Urinary bladder (tissue), 4 donors: ENCODE data around the gene PDSS1. TPM values are rescaled to one million over a fixed set of nuclear protein-coding genes. Genes with fewer than 3 reads are reported as not detected.
"Not testable (repeated sequence)": the region's sequence is repeated elsewhere in the genome, so short reads cannot be mapped to it uniquely, and the experiment has no call there.

Source experiments
- DNase-seq: peaks from one replicate; pipeline ENCODE4 v3.0.0-alpha.2; 2015; ENCODE audit errors: extremely low spot score
- H3K27ac ChIP-seq: one replicate; pipeline ENCODE4 v1.5.1; 2013; ENCODE audit warnings: low read depth, mild to moderate bottlenecking, moderate library complexity
- H3K36me3 ChIP-seq: one replicate; pipeline ENCODE4 v1.6.1; 2013; ENCODE audit warnings: mild to moderate bottlenecking, moderate library complexity; ENCODE audit not compliant: insufficient read depth
- H3K4me1 ChIP-seq: one replicate; pipeline ENCODE4 v1.6.1; 2013; ENCODE audit warnings: mild to moderate bottlenecking, moderate library complexity; ENCODE audit not compliant: insufficient read depth
- H3K4me3 ChIP-seq: one replicate; pipeline ENCODE4 v1.5.1; 2013; ENCODE audit warnings: low read depth, low read length
- WGBS: extraction: QIAGEN DNeasy Blood & Tissue Kit; methylation state at CpG from one replicate; pipeline ENCODE4 v1.1.7; 2013; 5-methylcytosine and 5-hydroxymethylcytosine counted together
- polyA plus RNA-seq: library from polyadenylated mRNA; stranded (reverse); fragments of 200-250 nt; gene quantifications from one replicate; pipeline ENCODE4 v1.2.3, GENCODE V29; 2013
- small RNA-seq: library from RNA; depleted of rRNA; stranded (forward); fragments of <200 nt; gene quantifications from one replicate; pipeline ENCODE3, GENCODE V24; 2014
- total RNA-seq: library from RNA; depleted of rRNA; stranded (reverse); fragments of >200 nt; gene quantifications from one replicate; pipeline ENCODE4 v1.2.3, GENCODE V29; 2014
- donor health status: healthy with polysubstance abuse.
- donor health status: healthy.

The PDSS1 gene
- total and polyA plus RNA-seq, 2 donors: 4.4 to 10.3 TPM

- 95% methylated on average over 2 of the region's 2 CpGs for WGBS
- no peak overlapping the region for H3K4me3 ChIP-seq
- no peaks in the 10 kb centered on the region for H3K36me3 ChIP-seq
- no peak overlapping the region for H3K27ac ChIP-seq
- DNase-seq: no peak
- H3K4me1 ChIP-seq: no peaks in the 10 kb centered on the region
These were observed 80.2 kb downstream of the PDSS1 start for GRCh38 chr10:26777686-26778085.

GRCh38 chr10:26779176-26779860 lies 81.8 kb downstream of the PDSS1 start:
- Histone ChIP-seq H3K4me1 (no peaks in the 10 kb centered on the region), H3K4me3 (no peak overlapping the region), H3K27ac (no peak overlapping the region), H3K36me3 (no peaks in the 10 kb centered on the region)
- no peak for DNase-seq
- 80% methylated on average over 4 of the region's 4 CpGs for WGBS

- DNase-seq: no peak
- H3K36me3 ChIP-seq: no peaks in the 10 kb centered on the region
- H3K4me1 ChIP-seq: no peaks in the 10 kb centered on the region
- no peak overlapping the region for H3K4me3 ChIP-seq
- WGBS: 97% methylated on average over 8 of the region's 8 CpGs
- H3K27ac ChIP-seq: no peak overlapping the region
These were observed 82.7 kb downstream of the PDSS1 start for GRCh38 chr10:26780106-26780792.

GRCh38 chr10:26780793-26781601 lies 83.5 kb downstream of the PDSS1 start:
- 79% methylated on average over 4 of the region's 4 CpGs for WGBS
- no peak for DNase-seq
- Histone ChIP-seq H3K4me1 (no peaks in the 10 kb centered on the region), H3K4me3 (no peak overlapping the region), H3K27ac (no peak overlapping the region), H3K36me3 (no peaks in the 10 kb centered on the region)

- H3K4me3 ChIP-seq: no peak overlapping the region
- 93% methylated on average over 2 of the region's 2 CpGs for WGBS
- no peak for DNase-seq
- no peaks in the 10 kb centered on the region for H3K4me1 ChIP-seq
- H3K27ac ChIP-seq: no peak overlapping the region
- no peaks in the 10 kb centered on the region for H3K36me3 ChIP-seq
These were observed 84.3 kb downstream of the PDSS1 start for GRCh38 chr10:26781797-26782196.

GRCh38 chr10:26787362-26787761 lies 89.9 kb downstream of the PDSS1 start:
- no peak for DNase-seq
- H3K4me1 ChIP-seq: no peaks in the 10 kb centered on the region
- no peak overlapping the region for H3K4me3 ChIP-seq
- no peaks in the 10 kb centered on the region for H3K36me3 ChIP-seq
- H3K27ac ChIP-seq: no peak overlapping the region
- 96% methylated on average over 3 of the region's 3 CpGs for WGBS

- 99% methylated on average over 2 of the region's 2 CpGs for WGBS
- H3K4me3 ChIP-seq, H3K4me1 ChIP-seq, H3K36me3 ChIP-seq, DNase-seq, H3K27ac ChIP-seq: not testable (repeated sequence)
These were observed 92.3 kb downstream of the PDSS1 start for GRCh38 chr10:26789779-26790178.

- Histone ChIP-seq H3K27ac (no peak overlapping the region), H3K36me3 (no peaks in the 10 kb centered on the region), H3K4me1 (no peaks in the 10 kb centered on the region), H3K4me3 (no peak overlapping the region)
- DNase-seq: no peak
- 91% methylated on average over 4 of the region's 4 CpGs for WGBS
These were observed 92.9 kb downstream of the PDSS1 start for GRCh38 chr10:26790221-26790995.

- H3K36me3 ChIP-seq: no peaks in the 10 kb centered on the region
- 37% methylated on average over 2 of the region's 2 CpGs for WGBS
- no peak overlapping the region for H3K4me3 ChIP-seq
- DNase-seq: no peak
- no peaks in the 10 kb centered on the region for H3K4me1 ChIP-seq
- H3K27ac ChIP-seq: no peak overlapping the region
These were observed 95.4 kb downstream of the PDSS1 start for GRCh38 chr10:26792758-26793495.

Small RNAs within 50 kb of the gene (small RNA-seq; reads per million reads assigned to genes)
- gene RF00191 (not detected), gene RNU6-946P (not detected)

Other genes starting within 250 kb of the PDSS1 start
- 60.1 TPM for gene ABI1, start 163.3 kb downstream of the PDSS1 start, total RNA-seq
- gene ABI1, start 163.3 kb downstream of the PDSS1 start, polyA plus RNA-seq: 34.2 TPM